HG02938 (cell line): ENCODE measurements around the gene ADIRF.
"Not testable (repeated sequence)": the region's sequence is repeated elsewhere in the genome, so short reads cannot be mapped to it uniquely, and the experiment has no call there.

Experiments used
- ATAC-seq: cut with Tn5 transposase; IDR thresholded peaks from one replicate; pipeline ENCODE4 v1.9.1; 2021; ENCODE audit warnings: mild to moderate bottlenecking, moderate library complexity; ENCODE audit not compliant: unreplicated experiment

The ADIRF gene

GRCh38 chr10:86945361-86946212, 22.7 kb upstream of the ADIRF start:
- no peak for ATAC-seq

- ATAC-seq = no peak
These were observed 21.8 kb upstream of the ADIRF start for GRCh38 chr10:86946213-86947155.

- not testable (repeated sequence) for ATAC-seq
These were observed 20.5 kb upstream of the ADIRF start for GRCh38 chr10:86947806-86948205.

GRCh38 chr10:86950349-86950748, 17.9 kb upstream of the ADIRF start:
- ATAC-seq = no peak

- no peak for ATAC-seq
These were observed 17.0 kb upstream of the ADIRF start for GRCh38 chr10:86951184-86951761.

- no peak for ATAC-seq
These were observed 16.2 kb upstream of the ADIRF start for GRCh38 chr10:86952106-86952505.

- ATAC-seq = not testable (repeated sequence)
These were observed 15.6 kb upstream of the ADIRF start for GRCh38 chr10:86952697-86953096.

- no peak for ATAC-seq
These were observed 14.3 kb upstream of the ADIRF start for GRCh38 chr10:86953747-86954680.

- ATAC-seq = no peak
These were observed 13.4 kb upstream of the ADIRF start for GRCh38 chr10:86954681-86955500.

- ATAC-seq = no peak
These were observed 12.6 kb upstream of the ADIRF start for GRCh38 chr10:86955501-86956194.

GRCh38 chr10:86956195-86956847, 12.0 kb upstream of the ADIRF start:
- ATAC-seq = no peak

- no peak for ATAC-seq
These were observed 11.3 kb upstream of the ADIRF start for GRCh38 chr10:86956848-86957448.

GRCh38 chr10:86957471-86958115, 10.7 kb upstream of the ADIRF start, which contains the start of gene MMRN2:
Gene MMRN2, minus strand, starts transcription at chr10:86957615. Its CDS starts 74 bp downstream, at chr10:86957541.
- no peak for ATAC-seq

- no peak for ATAC-seq
These were observed 10.0 kb upstream of the ADIRF start, which contains the start of gene SNCG for GRCh38 chr10:86958116-86958900. Gene SNCG, plus strand, starts transcription at chr10:86958599. Its CDS starts 99 bp downstream, at chr10:86958698.

GRCh38 chr10:86958901-86959736, 9.2 kb upstream of the ADIRF start:
- no peak for ATAC-seq

- ATAC-seq = no peak
These were observed 8.6 kb upstream of the ADIRF start for GRCh38 chr10:86959737-86960002.
